Measurements from ENCODE around the gene MAPK9. TPM values are rescaled to one million over a fixed set of nuclear protein-coding genes. Genes with fewer than 3 reads are reported as not detected.

The MAPK9 gene
- total RNA-seq, 1 experiment from 2014 or later: 44.1 TPM

- Histone ChIP-seq H3K36me3 (ENCODE audit: control insufficient read depth, insufficient read depth, low read length) (no peaks in the 10 kb centered on the region), H3K9me3 (ENCODE audit: control insufficient read depth, insufficient read depth, low read depth, low read length) (peaks cover 49% of the 10 kb centered on the region)
- intact Hi-C loops (cut with micrococcal nuclease; ENCODE audit: unreplicated experiment): no loop called here
Measured at GRCh38 chr5:180253036-180253824, 38.7 kb downstream of the MAPK9 start.

GRCh38 chr5:180251887-180252286 lies 40.0 kb downstream of the MAPK9 start:
- DNase-seq (ENCODE audit: low read depth, low spot score): no peak
- Histone ChIP-seq H3K9me3 (ENCODE audit: control insufficient read depth, insufficient read depth, low read depth, low read length) (peaks cover 49% of the 10 kb centered on the region), H3K27me3 (ENCODE audit: control insufficient read depth, insufficient read depth, low read length) (no peaks in the 10 kb centered on the region), H3K36me3 (ENCODE audit: control insufficient read depth, insufficient read depth, low read length) (no peaks in the 10 kb centered on the region; the same call in 1 of the 2 replicates), H3K4me3 (ENCODE audit: low read depth in 2 of 2, low read length in 2 of 2) (no peak overlapping the region), H3K4me1 (ENCODE audit: control insufficient read depth, insufficient read depth, low read length) (no peaks in the 10 kb centered on the region), H3K27ac (ENCODE audit: low read length) (no peak overlapping the region)
- BruUV-seq (replicated peaks): no TSS peak
- TF ChIP-seq TCF7L2 (IDR thresholded peaks at IDR 0.05; ENCODE audit: low read depth, low read length) (no peak), REST (IDR thresholded peaks at IDR 0.05; ENCODE audit: insufficient read depth in 1 of 2, low read depth in 2 of 2, low read length in 1 of 2) (no peak), CTCF (IDR thresholded peaks at IDR 0.05) (no peak), POLR2AphosphoS5 (IDR thresholded peaks at IDR 0.05; ENCODE audit: low read depth, low read length) (no peak), SIN3A (IDR thresholded peaks at IDR 0.05; ENCODE audit: borderline replicate concordance, insufficient read depth, low read depth, low read length) (no peak)
- intact Hi-C loops (cut with micrococcal nuclease; ENCODE audit: unreplicated experiment) (no loop called here), in situ Hi-C loops (cut with HindIII; ENCODE audit: low pct_unique_long_range_greater_than_20kb, low sequenced_read_pairs) (no loop called here)
- no peak for ATAC-seq
- POLR2A ChIA-PET: no interaction called here
- CTCF ChIA-PET: no interaction called here

More at GRCh38 chr5:180253036-180253824, 38.7 kb downstream of the MAPK9 start:
- no peak overlapping the region for H3K27ac ChIP-seq (ENCODE audit: low read length)
- no peak for ATAC-seq
- POLR2A ChIA-PET: no interaction called here
- in situ Hi-C loops (cut with HindIII; ENCODE audit: low pct_unique_long_range_greater_than_20kb, low sequenced_read_pairs): no loop called here
- H3K4me1 ChIP-seq (ENCODE audit: control insufficient read depth, insufficient read depth, low read length): no peaks in the 10 kb centered on the region
- no TSS peak for BruUV-seq (replicated peaks)
- no peaks in the 10 kb centered on the region for H3K27me3 ChIP-seq (ENCODE audit: control insufficient read depth, insufficient read depth, low read length)
- no peak for TF ChIP-seq CTCF (IDR thresholded peaks at IDR 0.05)
- no peak for TF ChIP-seq SIN3A (IDR thresholded peaks at IDR 0.05; ENCODE audit: borderline replicate concordance, insufficient read depth, low read depth, low read length)
- no peak for TF ChIP-seq TCF7L2 (IDR thresholded peaks at IDR 0.05; ENCODE audit: low read depth, low read length)
- TF ChIP-seq REST (IDR thresholded peaks at IDR 0.05; ENCODE audit: insufficient read depth in 1 of 2, low read depth in 2 of 2, low read length in 1 of 2): no peak
- no peak for TF ChIP-seq POLR2AphosphoS5 (IDR thresholded peaks at IDR 0.05; ENCODE audit: low read depth, low read length)
- no peak for DNase-seq (ENCODE audit: low read depth, low spot score)
- no peak overlapping the region for H3K4me3 ChIP-seq (ENCODE audit: low read depth in 2 of 2, low read length in 2 of 2)
- CTCF ChIA-PET: no interaction called here

Data from Panc1 (cell line).